AML-193 (cell line): ENCODE measurements around the gene ZBTB7C.

Experiments
- DNase-seq, 2 experiments: peaks; one replicate each; lab custom pipeline; 2025; lab: John Stamatoyannopoulos, UW

ZBTB7C gene

GRCh38 chr18:48055351-48055750, 353.8 kb downstream of the ZBTB7C start:
- DNase-seq = no peak

GRCh38 chr18:48053881-48054816, 355.0 kb downstream of the ZBTB7C start:
- no peak for DNase-seq

- DNase-seq = no peak
Observed at GRCh38 chr18:48052842-48053241, 356.3 kb downstream of the ZBTB7C start.

GRCh38 chr18:48051945-48052840, 357.0 kb downstream of the ZBTB7C start:
- DNase-seq = no peak

- no peak for DNase-seq
Observed at GRCh38 chr18:48050176-48050575, 359.0 kb downstream of the ZBTB7C start.

- DNase-seq = no peak
Observed at GRCh38 chr18:48049757-48050156, 359.4 kb downstream of the ZBTB7C start.

GRCh38 chr18:48048251-48048650, 360.9 kb downstream of the ZBTB7C start:
- no peak for DNase-seq

- DNase-seq = no peak
Observed at GRCh38 chr18:48046843-48047242, 362.3 kb downstream of the ZBTB7C start.

- no peak for DNase-seq
Observed at GRCh38 chr18:48045744-48046143, 363.4 kb downstream of the ZBTB7C start.

- no peak for DNase-seq
Observed at GRCh38 chr18:48044944-48045343, 364.2 kb downstream of the ZBTB7C start.

GRCh38 chr18:48043166-48043565, 366.0 kb downstream of the ZBTB7C start:
- DNase-seq = no peak

- no peak for DNase-seq
Observed at GRCh38 chr18:48042431-48042830, 366.8 kb downstream of the ZBTB7C start.

- no peak for DNase-seq
Observed at GRCh38 chr18:48040457-48041110, 368.6 kb downstream of the ZBTB7C start.

GRCh38 chr18:48039769-48040215, 369.4 kb downstream of the ZBTB7C start:
- DNase-seq = no peak

- DNase-seq = no peak
Observed at GRCh38 chr18:48038636-48039035, 370.5 kb downstream of the ZBTB7C start.

GRCh38 chr18:48037481-48038271, 371.5 kb downstream of the ZBTB7C start:
- no peak for DNase-seq

GRCh38 chr18:48036641-48037421, 372.4 kb downstream of the ZBTB7C start:
- no peak for DNase-seq

GRCh38 chr18:48036226-48036625, 373.0 kb downstream of the ZBTB7C start:
- DNase-seq = no peak

GRCh38 chr18:48035556-48035860, 373.7 kb downstream of the ZBTB7C start:
- DNase-seq = no peak

GRCh38 chr18:48034651-48035555, 374.3 kb downstream of the ZBTB7C start:
- DNase-seq = no peak
